ENCODE results near the gene MRPL24.
"Not testable (repeated sequence)": the region's sequence is repeated elsewhere in the genome, so short reads cannot be mapped to it uniquely, and the experiment has no call there.

The MRPL24 gene

GRCh38 chr1:156767101-156767878 is 26.4 kb upstream of the MRPL24 start, which contains the start of gene PRCC:
TSS of gene PRCC (plus strand) at chr1:156767535. CDS start at chr1:156767772, 237 bp downstream.
- peaks cover 18% of the 10 kb centered on the region for H3K36me3 Mint-ChIP-seq (ENCODE audit: low read depth)
- peak; percentile 92 for DNase-seq
- H3K9me3 Mint-ChIP-seq, result no peaks in the 10 kb centered on the region
- H3K4me3 Mint-ChIP-seq, result no peak within 1 kb of the TSS
- no peak for TF ChIP-seq CTCF (IDR thresholded peaks at IDR 0.05)
- peak within 1 kb of the TSS; percentile 43 for H3K27ac Mint-ChIP-seq
- peaks cover 36% of the 10 kb centered on the region for H3K4me1 Mint-ChIP-seq
- H3K27me3 Mint-ChIP-seq (ENCODE audit: low read depth, poor library complexity), result no peaks in the 10 kb centered on the region

GRCh38 chr1:156766298-156767100 is 25.6 kb upstream of the MRPL24 start:
- H3K36me3 Mint-ChIP-seq (ENCODE audit: low read depth), result peaks cover 18% of the 10 kb centered on the region
- DNase-seq, result no peak
- H3K27me3 Mint-ChIP-seq (ENCODE audit: low read depth, poor library complexity), result no peaks in the 10 kb centered on the region
- H3K4me3 Mint-ChIP-seq, result no peak overlapping the region
- no peak for TF ChIP-seq CTCF (IDR thresholded peaks at IDR 0.05)
- H3K4me1 Mint-ChIP-seq, result peaks cover 32% of the 10 kb centered on the region
- no peaks in the 10 kb centered on the region for H3K9me3 Mint-ChIP-seq
- H3K27ac Mint-ChIP-seq, result peak overlapping the region; percentile 43

GRCh38 chr1:156765666-156766065 is 24.8 kb upstream of the MRPL24 start:
- Mint-ChIP-seq H3K4me3 (no peak overlapping the region), H3K27me3 (ENCODE audit: low read depth, poor library complexity) (no peaks in the 10 kb centered on the region), H3K4me1 (peaks cover 23% of the 10 kb centered on the region), H3K27ac (no peak overlapping the region), H3K9me3 (no peaks in the 10 kb centered on the region), H3K36me3 (ENCODE audit: low read depth) (peaks cover 10% of the 10 kb centered on the region)
- DNase-seq, result no peak
- no peak for TF ChIP-seq CTCF (IDR thresholded peaks at IDR 0.05)

GRCh38 chr1:156765136-156765535 is 24.2 kb upstream of the MRPL24 start:
- H3K36me3 Mint-ChIP-seq (ENCODE audit: low read depth); H3K4me3 Mint-ChIP-seq; DNase-seq; H3K27ac Mint-ChIP-seq; H3K9me3 Mint-ChIP-seq; H3K27me3 Mint-ChIP-seq (ENCODE audit: low read depth, poor library complexity): not testable (repeated sequence)
- H3K4me1 Mint-ChIP-seq, result peaks cover 23% of the 10 kb centered on the region

GRCh38 chr1:156760796-156761104 is 19.9 kb upstream of the MRPL24 start:
- H3K9me3 Mint-ChIP-seq, result no peaks in the 10 kb centered on the region
- no peak for TF ChIP-seq CTCF (IDR thresholded peaks at IDR 0.05)
- H3K27me3 Mint-ChIP-seq (ENCODE audit: low read depth, poor library complexity), result no peaks in the 10 kb centered on the region
- H3K4me1 Mint-ChIP-seq, result peaks cover 19% of the 10 kb centered on the region
- no peak overlapping the region for H3K4me3 Mint-ChIP-seq
- no peak overlapping the region for H3K27ac Mint-ChIP-seq
- no peaks in the 10 kb centered on the region for H3K36me3 Mint-ChIP-seq (ENCODE audit: low read depth)
- no peak for DNase-seq

GRCh38 chr1:156760092-156760795 is 19.4 kb upstream of the MRPL24 start:
- H3K9me3 Mint-ChIP-seq, result no peaks in the 10 kb centered on the region
- H3K27me3 Mint-ChIP-seq (ENCODE audit: low read depth, poor library complexity), result no peaks in the 10 kb centered on the region
- DNase-seq, result no peak
- no peak overlapping the region for H3K27ac Mint-ChIP-seq
- no peak overlapping the region for H3K4me3 Mint-ChIP-seq
- H3K4me1 Mint-ChIP-seq, result peaks cover 19% of the 10 kb centered on the region
- TF ChIP-seq CTCF (IDR thresholded peaks at IDR 0.05), result no peak
- no peaks in the 10 kb centered on the region for H3K36me3 Mint-ChIP-seq (ENCODE audit: low read depth)

- not testable (repeated sequence) for H3K9me3 Mint-ChIP-seq; H3K4me3 Mint-ChIP-seq; H3K27ac Mint-ChIP-seq; DNase-seq; H3K36me3 Mint-ChIP-seq (ENCODE audit: low read depth); H3K27me3 Mint-ChIP-seq (ENCODE audit: low read depth, poor library complexity)
- H3K4me1 Mint-ChIP-seq, result peaks cover 23% of the 10 kb centered on the region
These were observed 16.8 kb upstream of the MRPL24 start for GRCh38 chr1:156757572-156758253.

Data from nephron progenitor cell (in vitro differentiated cells).